IPS-18a (cell line): ENCODE results near the gene GSDMA.

Experiments used
- H3K27ac ChIP-seq: one replicate; pipeline ENCODE4 v1.5.1; 2013; ENCODE audit warnings: low read length
- H3K27me3 ChIP-seq: one replicate; pipeline ENCODE4 v1.6.1; 2013; ENCODE audit warnings: mild to moderate bottlenecking, low read length; ENCODE audit not compliant: control insufficient read depth, insufficient read depth
- H3K36me3 ChIP-seq: one replicate; pipeline ENCODE4 v1.6.1; 2013; ENCODE audit warnings: low read depth, low read length; ENCODE audit not compliant: control insufficient read depth
- H3K4me1 ChIP-seq: one replicate; pipeline ENCODE4 v1.6.1; 2013; ENCODE audit warnings: low read depth, low read length; ENCODE audit not compliant: control insufficient read depth
- H3K4me3 ChIP-seq: one replicate; pipeline ENCODE4 v1.5.1; 2013; ENCODE audit warnings: low read length
- H3K9ac ChIP-seq: one replicate; pipeline ENCODE4 v1.6.1; 2013; ENCODE audit warnings: mild to moderate bottlenecking, low read length, moderate library complexity
- H3K9me3 ChIP-seq: one replicate; pipeline ENCODE4 v1.6.1; 2013; ENCODE audit warnings: low read depth, low read length; ENCODE audit not compliant: control insufficient read depth

Gene GSDMA

GRCh38 chr17:40020146-40020545, 57.3 kb downstream of the GSDMA start:
- Histone ChIP-seq H3K9me3 (no peaks in the 10 kb centered on the region), H3K4me1 (peaks cover 21% of the 10 kb centered on the region), H3K36me3 (peaks cover 28% of the 10 kb centered on the region), H3K9ac (no peak overlapping the region), H3K4me3 (no peak overlapping the region), H3K27me3 (no peaks in the 10 kb centered on the region), H3K27ac (no peak overlapping the region)

GRCh38 chr17:40021451-40021971, 58.7 kb downstream of the GSDMA start:
- Histone ChIP-seq H3K9ac (no peak overlapping the region), H3K27ac (no peak overlapping the region), H3K4me1 (peaks cover 21% of the 10 kb centered on the region), H3K27me3 (no peaks in the 10 kb centered on the region), H3K36me3 (peaks cover 42% of the 10 kb centered on the region), H3K9me3 (no peaks in the 10 kb centered on the region), H3K4me3 (no peak overlapping the region)

- Histone ChIP-seq H3K27me3 (no peaks in the 10 kb centered on the region), H3K27ac (no peak overlapping the region), H3K36me3 (peaks cover 44% of the 10 kb centered on the region), H3K9me3 (no peaks in the 10 kb centered on the region), H3K4me3 (no peak overlapping the region), H3K9ac (no peak overlapping the region), H3K4me1 (peaks cover 21% of the 10 kb centered on the region)
Observed at GRCh38 chr17:40022497-40022896, 59.7 kb downstream of the GSDMA start.

- Histone ChIP-seq H3K27me3 (no peaks in the 10 kb centered on the region), H3K36me3 (peaks cover 44% of the 10 kb centered on the region), H3K4me1 (peaks cover 17% of the 10 kb centered on the region), H3K9ac (no peak overlapping the region), H3K27ac (no peak overlapping the region), H3K4me3 (no peak overlapping the region), H3K9me3 (no peaks in the 10 kb centered on the region)
Observed at GRCh38 chr17:40022961-40023541, 60.2 kb downstream of the GSDMA start.

- H3K9ac ChIP-seq: no peak overlapping the region
- peaks cover 49% of the 10 kb centered on the region for H3K36me3 ChIP-seq
- peaks cover 10% of the 10 kb centered on the region for H3K4me1 ChIP-seq
- H3K27ac ChIP-seq: no peak overlapping the region
- H3K4me3 ChIP-seq: no peak overlapping the region
- no peaks in the 10 kb centered on the region for H3K27me3 ChIP-seq
- no peaks in the 10 kb centered on the region for H3K9me3 ChIP-seq
Observed at GRCh38 chr17:40023590-40024292, 60.9 kb downstream of the GSDMA start.

GRCh38 chr17:40024901-40025300, 62.1 kb downstream of the GSDMA start:
- Histone ChIP-seq H3K36me3 (peaks cover 56% of the 10 kb centered on the region), H3K27me3 (no peaks in the 10 kb centered on the region), H3K27ac (no peak overlapping the region), H3K9ac (no peak overlapping the region), H3K9me3 (no peaks in the 10 kb centered on the region), H3K4me1 (no peaks in the 10 kb centered on the region), H3K4me3 (no peak overlapping the region)

- Histone ChIP-seq H3K27ac (no peak overlapping the region), H3K4me3 (no peak overlapping the region), H3K27me3 (no peaks in the 10 kb centered on the region), H3K36me3 (peaks cover 51% of the 10 kb centered on the region), H3K9me3 (no peaks in the 10 kb centered on the region), H3K9ac (no peak overlapping the region), H3K4me1 (no peaks in the 10 kb centered on the region)
Observed at GRCh38 chr17:40025559-40025958, 62.8 kb downstream of the GSDMA start.

GRCh38 chr17:40025991-40026815, 63.4 kb downstream of the GSDMA start:
- Histone ChIP-seq H3K4me3 (no peak overlapping the region), H3K36me3 (peaks cover 53% of the 10 kb centered on the region), H3K9ac (no peak overlapping the region), H3K4me1 (no peaks in the 10 kb centered on the region), H3K9me3 (no peaks in the 10 kb centered on the region), H3K27me3 (no peaks in the 10 kb centered on the region), H3K27ac (no peak overlapping the region)

- no peaks in the 10 kb centered on the region for H3K27me3 ChIP-seq
- no peak overlapping the region for H3K9ac ChIP-seq
- no peak overlapping the region for H3K27ac ChIP-seq
- H3K9me3 ChIP-seq: no peaks in the 10 kb centered on the region
- H3K4me3 ChIP-seq: no peak overlapping the region
- H3K36me3 ChIP-seq: peaks cover 56% of the 10 kb centered on the region
- no peaks in the 10 kb centered on the region for H3K4me1 ChIP-seq
Observed at GRCh38 chr17:40026816-40027613, 64.2 kb downstream of the GSDMA start.
